ENCODE results near the gene RFNG.

RFNG gene

GRCh38 chr17:82041144-82041814 is 10.3 kb downstream of the RFNG start:
- no peak for DNase-seq

- DNase-seq = no peak
These were observed 11.8 kb downstream of the RFNG start for GRCh38 chr17:82039695-82040299.

GRCh38 chr17:82038796-82039409 is 12.7 kb downstream of the RFNG start:
- peak; percentile 25 to 55 for DNase-seq

GRCh38 chr17:82037889-82038195 is 13.8 kb downstream of the RFNG start:
- no peak for DNase-seq

GRCh38 chr17:82037092-82037888 is 14.3 kb downstream of the RFNG start, which contains the start of gene DCXR:
TSS of gene DCXR (minus strand) at chr17:82037697. CDS start at chr17:82037682, 15 bp downstream.
- DNase-seq = peak; percentile 97 to 98

GRCh38 chr17:82036634-82037091 is 14.9 kb downstream of the RFNG start:
- DNase-seq = no peak

GRCh38 chr17:82035956-82036633 is 15.5 kb downstream of the RFNG start:
- no peak for DNase-seq

- no peak for DNase-seq
These were observed 16.1 kb downstream of the RFNG start for GRCh38 chr17:82035488-82035887.

- DNase-seq = no peak
These were observed 17.1 kb downstream of the RFNG start for GRCh38 chr17:82034371-82035011.

GRCh38 chr17:82033359-82034085 is 18.1 kb downstream of the RFNG start:
- DNase-seq = no peak

GRCh38 chr17:82031885-82032627 is 19.6 kb downstream of the RFNG start:
- peak in 1 of 2 experiments; percentile 19 for DNase-seq

GRCh38 chr17:82031303-82031884 is 20.2 kb downstream of the RFNG start, which contains the start of gene RAC3:
TSS of gene RAC3 (plus strand) at chr17:82031678. CDS start at chr17:82031762, 84 bp downstream.
- peak in 1 of 2 experiments; percentile 56 for DNase-seq

GRCh38 chr17:82030470-82031302 is 20.9 kb downstream of the RFNG start:
- DNase-seq = peak; percentile 70 to 79

- no peak for DNase-seq
These were observed 21.6 kb downstream of the RFNG start for GRCh38 chr17:82029990-82030469.

GRCh38 chr17:82029391-82029790 is 22.2 kb downstream of the RFNG start:
- DNase-seq = no peak

- no peak for DNase-seq
These were observed 22.6 kb downstream of the RFNG start for GRCh38 chr17:82028966-82029365.

- no peak for DNase-seq
These were observed 23.4 kb downstream of the RFNG start for GRCh38 chr17:82028246-82028645.

GRCh38 chr17:82025401-82026107 is 26.1 kb downstream of the RFNG start:
- DNase-seq = no peak
